ENCODE results near the gene TRPM1. TPM values are rescaled to one million over a fixed set of nuclear protein-coding genes. Genes with fewer than 3 reads are reported as not detected.

TRPM1 gene
- total RNA-seq, 1 donor from 2014 or later: not detected

GRCh38 chr15:30990446-30991254 lies 110.9 kb downstream of the TRPM1 start:
- ATAC-seq (ENCODE audit: low read depth) (no peak), DNase-seq (no peak)
- Mint-ChIP-seq H3K4me3 (peak overlapping the region; percentile 94), H3K36me3 (ENCODE audit: low read depth) (peaks cover 32% of the 10 kb centered on the region), H3K27ac (peak overlapping the region; percentile 94), H3K9me3 (no peaks in the 10 kb centered on the region), H3K27me3 (no peaks in the 10 kb centered on the region), H3K4me1 (peaks cover 40% of the 10 kb centered on the region)
- CTCF ChIA-PET: interaction anchor here (1.0 to 2.6 kb wide), 2 partner anchors 8 to 138 kb away, joined by 3 to 12 read pairs; no protein-coding TSS in a partner anchor
- TF ChIP-seq, protein P1, sequence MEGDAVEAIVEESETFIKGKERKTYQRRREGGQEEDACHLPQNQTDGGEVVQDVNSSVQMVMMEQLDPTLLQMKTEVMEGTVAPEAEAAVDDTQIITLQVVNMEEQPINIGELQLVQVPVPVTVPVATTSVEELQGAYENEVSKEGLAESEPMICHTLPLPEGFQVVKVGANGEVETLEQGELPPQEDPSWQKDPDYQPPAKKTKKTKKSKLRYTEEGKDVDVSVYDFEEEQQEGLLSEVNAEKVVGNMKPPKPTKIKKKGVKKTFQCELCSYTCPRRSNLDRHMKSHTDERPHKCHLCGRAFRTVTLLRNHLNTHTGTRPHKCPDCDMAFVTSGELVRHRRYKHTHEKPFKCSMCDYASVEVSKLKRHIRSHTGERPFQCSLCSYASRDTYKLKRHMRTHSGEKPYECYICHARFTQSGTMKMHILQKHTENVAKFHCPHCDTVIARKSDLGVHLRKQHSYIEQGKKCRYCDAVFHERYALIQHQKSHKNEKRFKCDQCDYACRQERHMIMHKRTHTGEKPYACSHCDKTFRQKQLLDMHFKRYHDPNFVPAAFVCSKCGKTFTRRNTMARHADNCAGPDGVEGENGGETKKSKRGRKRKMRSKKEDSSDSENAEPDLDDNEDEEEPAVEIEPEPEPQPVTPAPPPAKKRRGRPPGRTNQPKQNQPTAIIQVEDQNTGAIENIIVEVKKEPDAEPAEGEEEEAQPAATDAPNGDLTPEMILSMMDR (IDR thresholded peaks at IDR 0.05): no peak
- POLR2A ChIA-PET: interaction anchor here (1.0 to 2.4 kb wide), 10 partner anchors 8 to 138 kb away, joined by 3 to 26 read pairs (median 6); no protein-coding TSS in a partner anchor
- intact Hi-C loops (cut with micrococcal nuclease): loop anchor here (1.0 to 5.0 kb wide), 11 partner anchors 14 to 338 kb away; partner anchors contain the start of gene FAN1

DNA sequence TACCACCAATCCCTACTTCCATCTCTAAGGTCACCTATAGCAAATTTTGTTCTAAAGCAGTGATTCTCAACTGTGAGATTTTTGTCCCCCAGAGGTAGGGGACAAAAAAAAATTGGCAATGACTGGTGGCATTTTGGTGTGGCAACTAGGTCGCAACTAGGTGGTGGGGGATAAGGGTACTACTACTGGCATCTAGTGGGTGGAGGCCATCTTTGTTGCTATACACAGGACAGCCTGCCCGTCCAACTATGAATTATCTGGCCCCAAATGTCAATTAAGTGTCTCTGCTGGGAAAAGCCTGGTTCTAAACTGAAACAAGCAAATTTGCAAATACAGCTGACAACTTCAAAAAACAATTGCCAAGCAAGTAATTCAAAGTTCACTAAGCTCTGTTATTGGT lies 111.5 kb downstream of the TRPM1 start:
- Mint-ChIP-seq H3K36me3 (ENCODE audit: low read depth) (peaks cover 38% of the 10 kb centered on the region), H3K4me3 (peak overlapping the region; percentile 94), H3K27me3 (no peaks in the 10 kb centered on the region), H3K9me3 (no peaks in the 10 kb centered on the region), H3K4me1 (peaks cover 46% of the 10 kb centered on the region), H3K27ac (peak overlapping the region; percentile 94)
- DNase-seq: no peak
- POLR2A ChIA-PET: interaction anchor here (1.0 to 2.4 kb wide), 3 partner anchors 12 to 24 kb away, joined by 5 to 26 read pairs (median 6); no protein-coding TSS in a partner anchor
- CTCF ChIA-PET: interaction anchor here (2.6 kb wide), 1 partner anchor 139 kb away, joined by 12 read pairs; no protein-coding TSS in a partner anchor
- ATAC-seq (ENCODE audit: low read depth): no peak
- intact Hi-C loops (cut with micrococcal nuclease): loop anchor here (2.0 to 5.0 kb wide), 6 partner anchors 42 to 335 kb away; partner anchors contain the start of gene FAN1
- TF ChIP-seq, protein P1 (IDR thresholded peaks at IDR 0.05): no peak

- Mint-ChIP-seq H3K36me3 (ENCODE audit: low read depth) (peaks cover 61% of the 10 kb centered on the region), H3K27ac (peak overlapping the region; percentile 83), H3K4me1 (peaks cover 75% of the 10 kb centered on the region), H3K4me3 (peak overlapping the region; percentile 59), H3K27me3 (no peaks in the 10 kb centered on the region), H3K9me3 (no peaks in the 10 kb centered on the region)
- TF ChIP-seq, protein P1 (IDR thresholded peaks at IDR 0.05): no peak
- ATAC-seq (ENCODE audit: low read depth): peak; percentile 34
- intact Hi-C loops (cut with micrococcal nuclease): loop anchor here (2.0 kb wide), 1 partner anchor 16 kb away; no protein-coding TSS in a partner anchor
- POLR2A ChIA-PET: interaction anchor here (0.5 to 1.6 kb wide), 4 partner anchors 18 to 64 kb away, joined by 3 to 9 read pairs (median 4); no protein-coding TSS in a partner anchor
- DNase-seq: no peak
- CTCF ChIA-PET: interaction anchor here (0.7 to 6.8 kb wide), 2 partner anchors 8 to 143 kb away, joined by 3 to 41 read pairs; no protein-coding TSS in a partner anchor
Observed at GRCh38 chr15:30985081-30985531, 116.4 kb downstream of the TRPM1 start.

GRCh38 chr15:30984542-30984941 lies 117.0 kb downstream of the TRPM1 start:
- Mint-ChIP-seq H3K36me3 (ENCODE audit: low read depth) (peaks cover 63% of the 10 kb centered on the region), H3K9me3 (no peaks in the 10 kb centered on the region), H3K4me1 (peaks cover 77% of the 10 kb centered on the region), H3K27ac (peak overlapping the region; percentile 83), H3K27me3 (no peaks in the 10 kb centered on the region), H3K4me3 (peak overlapping the region; percentile 59)
- ChIA-PET POLR2A (interaction anchor here (0.6 to 1.6 kb wide), 4 partner anchors 17 to 315 kb away, joined by 3 to 9 read pairs (median 4); no protein-coding TSS in a partner anchor), CTCF (interaction anchor here (6.8 kb wide), 1 partner anchor 144 kb away, joined by 41 read pairs; no protein-coding TSS in a partner anchor)
- intact Hi-C loops (cut with micrococcal nuclease): loop anchor here (2.0 kb wide), 1 partner anchor 16 kb away; no protein-coding TSS in a partner anchor
- TF ChIP-seq, protein P1 (IDR thresholded peaks at IDR 0.05): no peak
- no peak for DNase-seq
- ATAC-seq (ENCODE audit: low read depth): peak; percentile 50
